Cortex of kidney (tissue), 1 donor: ENCODE data around the gene RIPPLY3.
"Not testable (repeated sequence)": the region's sequence is repeated elsewhere in the genome, so short reads cannot be mapped to it uniquely, and the experiment has no call there.

Experiments
- DNase-seq: peaks from one replicate; lab custom pipeline; 2025; lab: John Stamatoyannopoulos, UW

RIPPLY3 gene

GRCh38 chr21:37017951-37018679 is 11.6 kb downstream of the RIPPLY3 start:
- no peak for DNase-seq

- DNase-seq: no peak
These were observed 20.0 kb downstream of the RIPPLY3 start for GRCh38 chr21:37026499-37026898.

GRCh38 chr21:37028570-37028969 is 22.1 kb downstream of the RIPPLY3 start:
- DNase-seq: no peak

GRCh38 chr21:37030864-37031263 is 24.4 kb downstream of the RIPPLY3 start:
- no peak for DNase-seq

- DNase-seq: no peak
These were observed 25.8 kb downstream of the RIPPLY3 start for GRCh38 chr21:37032293-37032692.

GRCh38 chr21:37032877-37033471 is 26.5 kb downstream of the RIPPLY3 start:
- DNase-seq: no peak

GRCh38 chr21:37034394-37034793 is 27.9 kb downstream of the RIPPLY3 start:
- DNase-seq: not testable (repeated sequence)

- DNase-seq: no peak
These were observed 29.7 kb downstream of the RIPPLY3 start for GRCh38 chr21:37036177-37036576.

- no peak for DNase-seq
These were observed 33.0 kb downstream of the RIPPLY3 start for GRCh38 chr21:37039411-37040075.

- DNase-seq: no peak
These were observed 33.7 kb downstream of the RIPPLY3 start for GRCh38 chr21:37040212-37040611.

- no peak for DNase-seq
These were observed 35.3 kb downstream of the RIPPLY3 start for GRCh38 chr21:37041706-37042271.

GRCh38 chr21:37043818-37044217 is 37.3 kb downstream of the RIPPLY3 start:
- no peak for DNase-seq

GRCh38 chr21:37044643-37045042 is 38.1 kb downstream of the RIPPLY3 start:
- DNase-seq: no peak

- no peak for DNase-seq
These were observed 38.6 kb downstream of the RIPPLY3 start for GRCh38 chr21:37045149-37045548.

- no peak for DNase-seq
These were observed 39.1 kb downstream of the RIPPLY3 start for GRCh38 chr21:37045556-37045955.

GRCh38 chr21:37047079-37047478 is 40.6 kb downstream of the RIPPLY3 start:
- no peak for DNase-seq

- DNase-seq: not testable (repeated sequence)
These were observed 43.2 kb downstream of the RIPPLY3 start for GRCh38 chr21:37049741-37050140.

- no peak for DNase-seq
These were observed 48.9 kb downstream of the RIPPLY3 start for GRCh38 chr21:37055271-37055855.

GRCh38 chr21:37057614-37058013 is 51.1 kb downstream of the RIPPLY3 start:
- no peak for DNase-seq

- no peak for DNase-seq
These were observed 51.8 kb downstream of the RIPPLY3 start for GRCh38 chr21:37058261-37058660.

- no peak for DNase-seq
These were observed 52.7 kb downstream of the RIPPLY3 start for GRCh38 chr21:37059181-37059580.

GRCh38 chr21:37060296-37060695 is 53.8 kb downstream of the RIPPLY3 start:
- no peak for DNase-seq
